NCI-H2081 treated with DMSO at 0.1 percent for 48 hours (cell line): Measurements from ENCODE around the gene CTH.
A peak's percentile ranks its signal among the peaks of the same experiment; 100 is the strongest.
"Not testable (repeated sequence)": the region's sequence is repeated elsewhere in the genome, so short reads cannot be mapped to it uniquely, and the experiment has no call there.

Experiments
- DNase-seq: peaks from one replicate; lab custom pipeline; 2025; lab: John Stamatoyannopoulos, UW

CTH gene

GRCh38 chr1:70410604-70411359 is at the start of gene CTH:
CTH (plus strand) TSS chr1:70411268; CDS start chr1:70411416, 148 bp downstream.
- peak; percentile 81 for DNase-seq

- DNase-seq, result no peak
Measured at GRCh38 chr1:70361727-70362398, 49.2 kb upstream of the CTH start.

- DNase-seq, result no peak
Measured at GRCh38 chr1:70364439-70364838, 46.6 kb upstream of the CTH start.

- DNase-seq, result not testable (repeated sequence)
Measured at GRCh38 chr1:70366425-70366952, 44.6 kb upstream of the CTH start.

- DNase-seq, result not testable (repeated sequence)
Measured at GRCh38 chr1:70366997-70367396, 44.1 kb upstream of the CTH start.

- DNase-seq, result not testable (repeated sequence)
Measured at GRCh38 chr1:70367397-70367796, 43.7 kb upstream of the CTH start.

- not testable (repeated sequence) for DNase-seq
Measured at GRCh38 chr1:70371586-70371985, 39.5 kb upstream of the CTH start.

- no peak for DNase-seq
Measured at GRCh38 chr1:70372426-70372825, 38.6 kb upstream of the CTH start.

GRCh38 chr1:70373580-70373979 is 37.5 kb upstream of the CTH start:
- not testable (repeated sequence) for DNase-seq

GRCh38 chr1:70376196-70376595 is 34.9 kb upstream of the CTH start:
- DNase-seq, result no peak

GRCh38 chr1:70382682-70383081 is 28.4 kb upstream of the CTH start:
- DNase-seq, result no peak

- no peak for DNase-seq
Measured at GRCh38 chr1:70383483-70383882, 27.6 kb upstream of the CTH start.

- no peak for DNase-seq
Measured at GRCh38 chr1:70384542-70384941, 26.5 kb upstream of the CTH start.

GRCh38 chr1:70385477-70385876 is 25.6 kb upstream of the CTH start:
- no peak for DNase-seq

GRCh38 chr1:70386121-70386520 is 24.9 kb upstream of the CTH start:
- no peak for DNase-seq

- no peak for DNase-seq
Measured at GRCh38 chr1:70387507-70387906, 23.6 kb upstream of the CTH start.

- DNase-seq, result no peak
Measured at GRCh38 chr1:70392626-70393025, 18.4 kb upstream of the CTH start.

- DNase-seq, result no peak
Measured at GRCh38 chr1:70396607-70397006, 14.5 kb upstream of the CTH start.

GRCh38 chr1:70397013-70397412 is 14.1 kb upstream of the CTH start:
- DNase-seq, result no peak

GRCh38 chr1:70400335-70400734 is 10.7 kb upstream of the CTH start:
- DNase-seq, result no peak

- DNase-seq, result no peak
Measured at GRCh38 chr1:70401974-70402373, 9.1 kb upstream of the CTH start.

- DNase-seq, result no peak
Measured at GRCh38 chr1:70403759-70404158, 7.3 kb upstream of the CTH start.

GRCh38 chr1:70405780-70406416 is 5.2 kb upstream of the CTH start:
- no peak for DNase-seq
